ENCODE results near the gene TOMM34.

- TF ChIP-seq CTCF (IDR thresholded peaks at IDR 0.05) = no peak
- TF ChIP-seq POLR2AphosphoS5 (IDR thresholded peaks at IDR 0.05; ENCODE audit: low read depth, low read length) = no peak
- TF ChIP-seq SIN3A (IDR thresholded peaks at IDR 0.05; ENCODE audit: borderline replicate concordance, insufficient read depth, low read depth, low read length) = no peak
- TF ChIP-seq TCF7L2 (IDR thresholded peaks at IDR 0.05; ENCODE audit: low read depth, low read length) = no peak
These were observed 16.4 kb downstream of the TOMM34 start for GRCh38 chr20:44943828-44944227.

Data from Panc1 (cell line).